RWPE2 (cell line): ENCODE results near the gene THAP9.
A peak's percentile ranks its signal among the peaks of the same experiment; 100 is the strongest.

ENCODE experiments used
- ATAC-seq: fragments of 200-7000 bp; cut with Tn5 transposase; 3 replicates; pipeline ENCODE4 v1.9.1; 2021; ENCODE audit warnings: low read depth
- DNase-seq: peaks from one replicate; pipeline ENCODE4 v3.0.0-alpha.2; 2020; ENCODE audit warnings: low spot score
- H3K27ac ChIP-seq: fragments of 450-650 bp; 2 replicates; pipeline ENCODE4 v1.5.1; 2017; ENCODE audit warnings: mild to moderate bottlenecking; ENCODE audit not compliant: poor library complexity, severe bottlenecking
- H3K27me3 ChIP-seq: fragments of 250-450 bp; sonication (Bioruptor Pico); 2 replicates; pipeline ENCODE4 v1.5.1; 2021; ENCODE audit warnings: mild to moderate bottlenecking, moderate library complexity; ENCODE audit not compliant: insufficient read depth, poor library complexity, severe bottlenecking
- H3K36me3 ChIP-seq: fragments of 250-450 bp; sonication (Bioruptor Pico); 2 replicates; pipeline ENCODE4 v1.5.1; 2020; ENCODE audit warnings: low read depth, mild to moderate bottlenecking, moderate library complexity
- H3K4me1 ChIP-seq: fragments of 250-450 bp; sonication (Bioruptor Pico); 2 replicates; pipeline ENCODE4 v1.5.1; 2021; ENCODE audit warnings: mild to moderate bottlenecking, moderate library complexity; ENCODE audit not compliant: insufficient read depth, poor library complexity, severe bottlenecking
- H3K4me3 ChIP-seq: fragments of 250-450 bp; sonication (Bioruptor Pico); 2 replicates; pipeline ENCODE4 v1.5.1; 2021; ENCODE audit warnings: mild to moderate bottlenecking, moderate library complexity; ENCODE audit not compliant: severe bottlenecking
- H3K9me3 ChIP-seq: fragments of 250-450 bp; sonication (Bioruptor Pico); 2 replicates; pipeline ENCODE4 v1.5.1; 2021; ENCODE audit warnings: mild to moderate bottlenecking, moderate library complexity; ENCODE audit not compliant: severe bottlenecking
- TF ChIP-seq, protein P1 (sequence below): fragments of 450-650 bp; IDR thresholded peaks from one replicate; pipeline ENCODE4 v1.5.1; 2017; ENCODE audit warnings: mild to moderate bottlenecking, moderate library complexity; ENCODE audit not compliant: poor library complexity, severe bottlenecking

Gene THAP9

GRCh38 chr4:82896755-82897154 is 3.8 kb upstream of the THAP9 start:
- ATAC-seq = no peak
- Histone ChIP-seq H3K27ac (no peak overlapping the region), H3K4me1 (peaks cover 22% of the 10 kb centered on the region), H3K36me3 (peaks cover 71% of the 10 kb centered on the region), H3K27me3 (no peaks in the 10 kb centered on the region), H3K9me3 (no peaks in the 10 kb centered on the region), H3K4me3 (no peak overlapping the region)
- DNase-seq = no peak
- TF ChIP-seq, protein P1, sequence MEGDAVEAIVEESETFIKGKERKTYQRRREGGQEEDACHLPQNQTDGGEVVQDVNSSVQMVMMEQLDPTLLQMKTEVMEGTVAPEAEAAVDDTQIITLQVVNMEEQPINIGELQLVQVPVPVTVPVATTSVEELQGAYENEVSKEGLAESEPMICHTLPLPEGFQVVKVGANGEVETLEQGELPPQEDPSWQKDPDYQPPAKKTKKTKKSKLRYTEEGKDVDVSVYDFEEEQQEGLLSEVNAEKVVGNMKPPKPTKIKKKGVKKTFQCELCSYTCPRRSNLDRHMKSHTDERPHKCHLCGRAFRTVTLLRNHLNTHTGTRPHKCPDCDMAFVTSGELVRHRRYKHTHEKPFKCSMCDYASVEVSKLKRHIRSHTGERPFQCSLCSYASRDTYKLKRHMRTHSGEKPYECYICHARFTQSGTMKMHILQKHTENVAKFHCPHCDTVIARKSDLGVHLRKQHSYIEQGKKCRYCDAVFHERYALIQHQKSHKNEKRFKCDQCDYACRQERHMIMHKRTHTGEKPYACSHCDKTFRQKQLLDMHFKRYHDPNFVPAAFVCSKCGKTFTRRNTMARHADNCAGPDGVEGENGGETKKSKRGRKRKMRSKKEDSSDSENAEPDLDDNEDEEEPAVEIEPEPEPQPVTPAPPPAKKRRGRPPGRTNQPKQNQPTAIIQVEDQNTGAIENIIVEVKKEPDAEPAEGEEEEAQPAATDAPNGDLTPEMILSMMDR = no peak

- ATAC-seq (no peak), DNase-seq (no peak)
- H3K9me3 ChIP-seq = no peaks in the 10 kb centered on the region
- H3K4me3 ChIP-seq = peak overlapping the region; percentile 83
- H3K36me3 ChIP-seq = peaks cover 60% of the 10 kb centered on the region
- H3K27ac ChIP-seq = peak overlapping the region; percentile 90
- no peaks in the 10 kb centered on the region for H3K27me3 ChIP-seq
- TF ChIP-seq, protein P1 = peak; percentile 88
- H3K4me1 ChIP-seq = peaks cover 18% of the 10 kb centered on the region
Observed at GRCh38 chr4:82898322-82899243, 2.0 kb upstream of the THAP9 start.

GRCh38 chr4:82899374-82900065 is 1.0 kb upstream of the THAP9 start:
- Histone ChIP-seq H3K4me3 (peak overlapping the region; percentile 83), H3K4me1 (peaks cover 18% of the 10 kb centered on the region), H3K27ac (peak overlapping the region; percentile 90), H3K9me3 (no peaks in the 10 kb centered on the region), H3K36me3 (peaks cover 51% of the 10 kb centered on the region), H3K27me3 (no peaks in the 10 kb centered on the region)
- no peak for DNase-seq
- no peak for ATAC-seq
- TF ChIP-seq, protein P1 = no peak

- Histone ChIP-seq H3K4me1 (peaks cover 18% of the 10 kb centered on the region), H3K36me3 (peaks cover 46% of the 10 kb centered on the region), H3K9me3 (no peaks in the 10 kb centered on the region), H3K27ac (peak overlapping the region; percentile 90), H3K27me3 (no peaks in the 10 kb centered on the region), H3K4me3 (peak overlapping the region; percentile 83)
- DNase-seq (no peak), ATAC-seq (peak; percentile 21)
- TF ChIP-seq, protein P1 = no peak
Observed at GRCh38 chr4:82900066-82900410, 497 bp upstream of the THAP9 start.
